IMR-90 (cell line): ENCODE results near the gene ESYT3. TPM values are rescaled to one million over a fixed set of nuclear protein-coding genes. Genes with fewer than 3 reads are reported as not detected.

Source experiments
- BHLHE40 ChIP-seq: fragments of 150-350 bp; IDR thresholded peaks from 2 replicates; pipeline ENCODE4 v1.6.1; 2016; ENCODE audit warnings: mild to moderate bottlenecking, low read depth, low read length
- FOS ChIP-seq: fragments of 150-350 bp; IDR thresholded peaks from 2 replicates; pipeline ENCODE4 v1.6.1; 2016; ENCODE audit warnings: low read depth, low read length
- MXI1 ChIP-seq: IDR thresholded peaks from 2 replicates; pipeline ENCODE4 v1.6.1; 2012; ENCODE audit warnings: low read depth, mild to moderate bottlenecking, low read length, moderate library complexity, borderline replicate concordance
- polyA plus RNA-seq, 3 experiments: library from polyadenylated mRNA; depleted of rRNA; stranded (reverse); fragments of >200 nt; gene quantifications; 2 replicates each; pipeline ENCODE4 v1.2.3, GENCODE V29; 2012; ENCODE audit warnings: low replicate concordance in 1 of 3
- total RNA-seq: library from RNA; depleted of rRNA; stranded (reverse); fragments of >200 nt; gene quantifications from 2 replicates; pipeline ENCODE4 v1.2.3, GENCODE V29; 2012
- TF ChIP-seq, protein P1 (sequence below): fragments of 150-350 bp; IDR thresholded peaks from 2 replicates; pipeline ENCODE4 v1.6.1; 2017; ENCODE audit warnings: mild to moderate bottlenecking, antibody characterized with exemption, low read length, low read depth

Gene ESYT3
- total and polyA plus RNA-seq, 2 of the 4 experiments (the other 2 are of a cell fraction) = under 0.01 to 0.02 TPM

DNA sequence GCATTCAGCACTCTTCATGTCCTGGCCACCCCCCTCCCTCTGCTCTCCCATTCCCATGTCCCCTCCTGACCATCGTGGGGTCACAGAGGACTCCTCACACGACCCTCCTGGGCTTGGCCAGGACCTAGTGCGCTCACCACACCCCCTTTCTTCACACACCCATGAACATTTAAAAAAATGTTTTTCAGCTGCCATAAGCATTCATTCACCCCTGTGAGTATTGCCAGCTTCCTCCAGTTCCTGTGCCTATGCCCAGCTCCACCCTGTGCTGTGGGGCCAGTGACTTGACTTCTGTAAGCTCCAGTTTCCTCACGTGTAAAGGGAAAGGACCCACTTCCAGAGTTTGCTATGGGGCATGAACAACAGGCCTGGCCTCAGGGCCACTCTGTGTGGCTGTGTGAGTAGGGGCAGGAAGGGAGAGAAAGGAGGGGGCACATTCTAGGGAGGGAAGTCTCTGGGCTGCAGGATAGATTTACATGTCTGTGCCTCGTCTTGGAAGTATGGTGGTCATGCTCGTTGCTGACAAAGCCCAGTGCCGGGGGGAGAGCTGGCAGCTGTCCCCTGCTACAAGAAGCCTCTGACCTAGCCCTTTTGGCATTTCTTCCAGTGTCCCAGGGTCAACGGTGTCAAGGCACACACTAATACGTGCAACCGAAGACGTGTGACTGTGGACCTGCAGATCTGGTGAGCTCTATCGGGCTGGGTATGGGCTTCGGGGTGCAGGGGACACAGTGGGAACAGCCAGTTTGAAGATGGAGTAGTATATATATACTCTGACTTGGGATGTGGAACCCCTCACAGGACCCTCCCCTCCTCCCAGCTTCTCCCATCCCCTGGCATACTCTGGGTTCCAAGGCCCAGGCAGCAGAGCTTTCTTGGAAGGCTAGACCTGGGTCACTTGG, 22.8 kb downstream of the ESYT3 start (continued):
- TF ChIP-seq, protein P1, sequence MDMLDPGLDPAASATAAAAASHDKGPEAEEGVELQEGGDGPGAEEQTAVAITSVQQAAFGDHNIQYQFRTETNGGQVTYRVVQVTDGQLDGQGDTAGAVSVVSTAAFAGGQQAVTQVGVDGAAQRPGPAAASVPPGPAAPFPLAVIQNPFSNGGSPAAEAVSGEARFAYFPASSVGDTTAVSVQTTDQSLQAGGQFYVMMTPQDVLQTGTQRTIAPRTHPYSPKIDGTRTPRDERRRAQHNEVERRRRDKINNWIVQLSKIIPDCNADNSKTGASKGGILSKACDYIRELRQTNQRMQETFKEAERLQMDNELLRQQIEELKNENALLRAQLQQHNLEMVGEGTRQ = no peak
- TF ChIP-seq FOS = no peak
- TF ChIP-seq BHLHE40 = no peak
- no peak for TF ChIP-seq MXI1
